Neural cell (in vitro differentiated cells): ENCODE data around the gene ITGB5. TPM values are rescaled to one million over a fixed set of nuclear protein-coding genes. Genes with fewer than 3 reads are reported as not detected.

Experiments used
- H2AFZ ChIP-seq: fragments of 200-600, 300-800 bp; sonication (generic), shearing (Covaris generic); 2 replicates; pipeline ENCODE4 v1.6.0; 2014; ENCODE audit warnings: low read depth, mild to moderate bottlenecking, antibody characterized with exemption, low read length, moderate library complexity
- H3F3A ChIP-seq: fragments of 200-600 bp; shearing (Covaris generic); 2 replicates; pipeline ENCODE4 v1.6.1; 2016; ENCODE audit warnings: mild to moderate bottlenecking, moderate library complexity, mixed read lengths, antibody characterized with exemption, low read length; ENCODE audit not compliant: insufficient read depth, poor library complexity, severe bottlenecking
- H3K27ac ChIP-seq: fragments of 200-600, 300-800 bp; sonication (generic), shearing (Covaris generic); 2 replicates; pipeline ENCODE4 v1.5.1; 2014; ENCODE audit warnings: mild to moderate bottlenecking, low read length, moderate library complexity
- H3K27me3 ChIP-seq: fragments of 300-800, 200-600 bp; sonication (generic), shearing (Covaris generic); 2 replicates; pipeline ENCODE4 v1.6.0; 2014; ENCODE audit warnings: mild to moderate bottlenecking, low read depth, low read length, moderate library complexity; ENCODE audit not compliant: insufficient read depth
- H3K36me3 ChIP-seq: fragments of 300-800, 200-600 bp; sonication (generic), shearing (Covaris generic); 2 replicates; pipeline ENCODE4 v1.5.1; 2014; ENCODE audit warnings: mild to moderate bottlenecking, antibody characterized with exemption, low read length, moderate library complexity; ENCODE audit not compliant: insufficient read depth
- H3K4me2 ChIP-seq: fragments of 300-800, 200-600 bp; sonication (generic), shearing (Covaris generic); 2 replicates; pipeline ENCODE4 v1.6.0; 2014; ENCODE audit warnings: mild to moderate bottlenecking, low read length
- H3K4me3 ChIP-seq: fragments of 300-800, 200-600 bp; sonication (generic), shearing (Covaris generic); 2 replicates; pipeline ENCODE4 v1.5.1; 2014; ENCODE audit warnings: mild to moderate bottlenecking, low read length, moderate library complexity
- H3K79me2 ChIP-seq: fragments of 200-600 bp; shearing (Covaris generic); replicated peaks from 2 replicates; pipeline ENCODE4 v1.6.0; 2014; ENCODE audit warnings: mild to moderate bottlenecking, low read length, moderate library complexity; ENCODE audit not compliant: insufficient read depth
- H3K9ac ChIP-seq: fragments of 300-800, 200-600 bp; sonication (generic), shearing (Covaris generic); 2 replicates; pipeline ENCODE4 v1.6.1; 2016; ENCODE audit warnings: mild to moderate bottlenecking, low read length, mixed read lengths
- H3K9me2 ChIP-seq: fragments of 200-600 bp; shearing (Covaris generic); 2 replicates; pipeline ENCODE4 v1.6.1; 2016; ENCODE audit warnings: mild to moderate bottlenecking, low read length, mixed read lengths; ENCODE audit not compliant: insufficient read depth
- H3K9me3 ChIP-seq: fragments of 200-600, 300-800 bp; sonication (generic), shearing (Covaris generic); 2 replicates; pipeline ENCODE4 v1.6.1; 2016; ENCODE audit warnings: mild to moderate bottlenecking, mixed run types, low read length, moderate library complexity, mixed read lengths
- H4K20me1 ChIP-seq: fragments of 200-600 bp; shearing (Covaris generic); 2 replicates; pipeline ENCODE4 v1.6.1; 2016; ENCODE audit warnings: mild to moderate bottlenecking, mixed run types; ENCODE audit not compliant: insufficient read depth
- CTCF ChIP-seq: fragments of 450-650 bp; IDR thresholded peaks from 2 replicates; pipeline ENCODE4 v1.5.1; 2014; ENCODE audit warnings: antibody characterized with exemption, mild to moderate bottlenecking, moderate library complexity; ENCODE audit not compliant: poor library complexity, severe bottlenecking
- EP300 ChIP-seq: fragments of 450-650 bp; conservative IDR thresholded peaks from 2 replicates; pipeline ENCODE4 v1.6.1; 2014; ENCODE audit warnings: antibody characterized with exemption, mild to moderate bottlenecking, moderate library complexity; ENCODE audit not compliant: poor library complexity, severe bottlenecking
- EZH2 ChIP-seq: fragments of 200-600, 300-800 bp; shearing (Covaris generic), sonication (generic); IDR thresholded peaks from 2 replicates; pipeline ENCODE4 v1.6.1; 2014; ENCODE audit warnings: antibody characterized with exemption, low read length, borderline replicate concordance, mild to moderate bottlenecking; ENCODE audit not compliant: insufficient read depth, poor library complexity, severe bottlenecking
- MXI1 ChIP-seq: fragments of 450-650 bp; conservative IDR thresholded peaks from 2 replicates; pipeline ENCODE4 v1.6.1; 2014; ENCODE audit warnings: antibody characterized with exemption, mild to moderate bottlenecking; ENCODE audit not compliant: poor library complexity, severe bottlenecking
- POLR2AphosphoS5 ChIP-seq: IDR thresholded peaks from 2 replicates; pipeline ENCODE4 v1.6.1; 2012
- RAD21 ChIP-seq: fragments of 450-650 bp; conservative IDR thresholded peaks from 2 replicates; pipeline ENCODE4 v1.6.1; 2014; ENCODE audit warnings: antibody characterized with exemption, mild to moderate bottlenecking, moderate library complexity
- REST ChIP-seq: IDR thresholded peaks from 2 replicates; pipeline ENCODE4 v1.6.1; 2012; ENCODE audit warnings: borderline replicate concordance
- SMC3 ChIP-seq: fragments of 450-650 bp; conservative IDR thresholded peaks from 2 replicates; pipeline ENCODE4 v1.6.1; 2014; ENCODE audit warnings: antibody characterized with exemption, mild to moderate bottlenecking, moderate library complexity; ENCODE audit not compliant: poor library complexity
- TAF1 ChIP-seq: IDR thresholded peaks from 2 replicates; pipeline ENCODE4 v1.6.1; 2012; ENCODE audit warnings: low read depth
- polyA plus RNA-seq: library from polyadenylated mRNA; depleted of rRNA; stranded (reverse); fragments of >200 nt; gene quantifications from 2 replicates; pipeline ENCODE4 v1.2.3, GENCODE V29; 2014

The ITGB5 gene
- polyA plus RNA-seq, 1 donor from 2014 or later = 1.2 TPM

- H3K36me3 ChIP-seq = no peaks in the 10 kb centered on the region
- TF ChIP-seq SMC3 (peak; percentile 94), TAF1 (no peak), EP300 (no peak), REST (no peak), EZH2 (no peak), MXI1 (peak; percentile 26), RAD21 (peak; percentile 95), POLR2AphosphoS5 (no peak), CTCF (peak; percentile 93)
- H3K9me2 ChIP-seq = no peaks in the 10 kb centered on the region
- no peak overlapping the region for H3K27ac ChIP-seq
- H3K4me2 ChIP-seq = no peak overlapping the region
- no peaks in the 10 kb centered on the region for H3K79me2 ChIP-seq
- no peak overlapping the region for H3K9ac ChIP-seq
- H4K20me1 ChIP-seq = no peaks in the 10 kb centered on the region
- H2AFZ ChIP-seq = no peak overlapping the region
- H3K27me3 ChIP-seq = no peaks in the 10 kb centered on the region
- no peaks in the 10 kb centered on the region for H3F3A ChIP-seq
- no peaks in the 10 kb centered on the region for H3K9me3 ChIP-seq
- H3K4me3 ChIP-seq = no peak overlapping the region
These were observed 125.8 kb downstream of the ITGB5 start for GRCh38 chr3:124761250-124761796.

GRCh38 chr3:124760601-124761000, 126.6 kb downstream of the ITGB5 start:
- no peak overlapping the region for H3K27ac ChIP-seq
- H3K9me2 ChIP-seq = no peaks in the 10 kb centered on the region
- no peaks in the 10 kb centered on the region for H4K20me1 ChIP-seq
- H3K27me3 ChIP-seq = no peaks in the 10 kb centered on the region
- no peak for TF ChIP-seq CTCF
- no peak for TF ChIP-seq RAD21
- no peak for TF ChIP-seq REST
- TF ChIP-seq SMC3 = no peak
- no peak for TF ChIP-seq EP300
- no peak for TF ChIP-seq POLR2AphosphoS5
- no peak for TF ChIP-seq TAF1
- no peak for TF ChIP-seq EZH2
- TF ChIP-seq MXI1 = no peak
- no peak overlapping the region for H3K9ac ChIP-seq
- H2AFZ ChIP-seq = no peak overlapping the region
- H3K4me3 ChIP-seq = no peak overlapping the region
- no peaks in the 10 kb centered on the region for H3K9me3 ChIP-seq
- no peaks in the 10 kb centered on the region for H3F3A ChIP-seq
- no peak overlapping the region for H3K4me2 ChIP-seq
- H3K79me2 ChIP-seq = no peaks in the 10 kb centered on the region
- no peaks in the 10 kb centered on the region for H3K36me3 ChIP-seq
